Measurements from ENCODE around the gene ZNF630.

ZNF630 gene

GRCh38 chrX:48083706-48084105, 12.3 kb upstream of the ZNF630 start:
- H3K27ac ChIP-seq, result no peak overlapping the region; the same call in 1 of the 2 replicates

GRCh38 chrX:48083212-48083611, 11.8 kb upstream of the ZNF630 start:
- TF ChIP-seq CTCF (IDR thresholded peaks at IDR 0.05) (peak; percentile 65), ZFX (IDR thresholded peaks at IDR 0.05; ENCODE audit: borderline replicate concordance) (no peak)
- H3K27ac ChIP-seq, result no peak overlapping the region

More at GRCh38 chrX:48083706-48084105, 12.3 kb upstream of the ZNF630 start:
- TF ChIP-seq ZFX (IDR thresholded peaks at IDR 0.05; ENCODE audit: borderline replicate concordance), result no peak
- TF ChIP-seq CTCF (IDR thresholded peaks at IDR 0.05), result no peak

- H3K27ac ChIP-seq, result no peak overlapping the region
- TF ChIP-seq CTCF (IDR thresholded peaks at IDR 0.05), result no peak
Observed at GRCh38 chrX:48076343-48076742, 4.9 kb upstream of the ZNF630 start.

- peak overlapping the region; percentile 64 for H3K27ac ChIP-seq
- TF ChIP-seq CTCF (IDR thresholded peaks at IDR 0.05) (no peak), ZFX (IDR thresholded peaks at IDR 0.05; ENCODE audit: borderline replicate concordance) (no peak)
Observed at GRCh38 chrX:48071986-48072605, 656 bp upstream of the ZNF630 start.

- H3K27ac ChIP-seq, result no peak overlapping the region
- no peak for TF ChIP-seq ZFX (IDR thresholded peaks at IDR 0.05; ENCODE audit: borderline replicate concordance)
- TF ChIP-seq CTCF (IDR thresholded peaks at IDR 0.05), result no peak
Observed at GRCh38 chrX:48068096-48068887, 3.1 kb downstream of the ZNF630 start.

- TF ChIP-seq ZFX (IDR thresholded peaks at IDR 0.05; ENCODE audit: borderline replicate concordance) (no peak), CTCF (IDR thresholded peaks at IDR 0.05) (no peak)
- no peak overlapping the region for H3K27ac ChIP-seq
Observed at GRCh38 chrX:48064261-48064660, 7.2 kb downstream of the ZNF630 start.

- TF ChIP-seq ZFX (IDR thresholded peaks at IDR 0.05; ENCODE audit: borderline replicate concordance), result no peak
- no peak for TF ChIP-seq CTCF (IDR thresholded peaks at IDR 0.05)
- no peak overlapping the region for H3K27ac ChIP-seq
Observed at GRCh38 chrX:48059296-48059639, 12.2 kb downstream of the ZNF630 start.
